HG03354 (cell line): ENCODE results near the gene ITGAD.
"Not testable (repeated sequence)": the region's sequence is repeated elsewhere in the genome, so short reads cannot be mapped to it uniquely, and the experiment has no call there.

Source experiments
- ATAC-seq: cut with Tn5 transposase; IDR thresholded peaks from one replicate; pipeline ENCODE4 v1.9.1; 2021; ENCODE audit warnings: mild to moderate bottlenecking; ENCODE audit not compliant: unreplicated experiment, poor library complexity, severe bottlenecking

The ITGAD gene

DNA sequence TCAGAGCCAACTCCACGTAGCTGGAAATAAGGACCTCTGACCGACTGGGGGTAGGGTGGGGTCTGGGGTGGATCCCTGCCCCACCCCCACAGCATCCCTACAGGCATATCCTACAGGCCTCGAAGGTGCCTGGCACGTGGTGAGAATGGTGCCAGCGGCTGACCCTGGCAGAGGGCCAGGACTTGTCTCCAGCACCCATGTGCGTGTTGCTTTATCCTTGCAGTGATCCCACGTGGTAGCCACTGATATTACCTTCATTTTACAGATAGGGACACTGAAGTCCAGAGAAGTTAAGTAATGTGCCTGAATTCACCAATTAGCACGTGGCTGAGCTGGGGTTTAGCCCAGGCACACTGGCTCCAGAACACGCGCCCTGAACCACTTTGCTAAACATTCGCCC is 8.3 kb downstream of the ITGAD start:
- no peak for ATAC-seq

- no peak for ATAC-seq
Measured at GRCh38 chr16:31402687-31403086, 9.6 kb downstream of the ITGAD start.

DNA sequence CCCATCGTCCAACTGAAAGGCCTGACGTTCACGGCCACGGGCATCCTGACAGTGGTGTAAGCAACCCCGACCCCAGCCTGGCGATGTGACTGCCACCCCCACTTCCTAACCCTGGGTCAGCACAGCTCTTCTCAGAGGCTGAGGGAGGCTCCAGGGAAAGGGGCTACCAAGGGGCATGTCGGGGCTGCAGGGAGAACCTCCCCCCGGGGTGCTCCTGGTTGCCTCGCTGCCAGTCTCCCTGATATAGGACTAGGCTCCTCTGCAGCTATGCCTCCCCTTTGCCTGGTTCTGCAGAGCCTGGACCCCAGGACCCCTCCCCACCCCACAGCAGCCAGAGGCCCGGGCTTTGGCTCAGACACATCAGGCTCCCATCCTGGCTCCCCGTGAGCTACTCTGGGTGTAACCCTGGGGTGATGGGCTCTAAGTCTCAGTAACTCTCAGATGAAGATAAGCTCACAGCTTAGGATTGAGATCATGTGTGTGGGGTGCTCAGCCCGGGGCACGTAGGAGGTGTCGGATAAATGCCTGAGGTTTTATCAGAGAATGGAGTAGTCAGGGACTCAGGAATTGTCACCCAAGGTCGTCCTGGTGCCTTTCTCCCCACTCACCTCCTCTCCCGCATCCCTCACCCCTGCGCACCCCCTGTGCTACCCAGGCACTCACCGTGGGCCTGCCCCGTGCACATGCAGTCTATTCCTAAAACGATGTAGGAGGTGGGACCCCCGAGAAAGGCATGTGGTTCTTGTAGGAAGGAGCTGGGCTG is 10.6 kb downstream of the ITGAD start:
- no peak for ATAC-seq

- ATAC-seq, result no peak
Measured at GRCh38 chr16:31404353-31405064, 11.4 kb downstream of the ITGAD start.

DNA sequence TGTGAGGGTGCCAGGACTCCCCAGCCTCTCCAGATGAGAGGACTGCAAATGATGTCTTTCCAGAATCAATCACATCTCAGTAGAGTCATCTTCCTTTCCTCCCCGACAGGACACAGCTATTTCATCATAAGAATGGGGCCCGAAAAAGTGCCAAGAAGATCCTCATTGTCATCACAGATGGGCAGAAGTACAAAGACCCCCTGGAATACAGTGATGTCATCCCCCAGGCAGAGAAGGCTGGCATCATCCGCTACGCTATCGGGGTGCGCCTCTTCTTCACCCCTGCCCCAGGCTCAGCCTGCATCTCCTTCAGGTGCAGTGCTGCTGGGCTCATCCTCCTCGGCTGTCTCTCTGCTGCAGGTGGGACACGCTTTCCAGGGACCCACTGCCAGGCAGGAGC is 14.3 kb downstream of the ITGAD start:
- ATAC-seq, result no peak

DNA sequence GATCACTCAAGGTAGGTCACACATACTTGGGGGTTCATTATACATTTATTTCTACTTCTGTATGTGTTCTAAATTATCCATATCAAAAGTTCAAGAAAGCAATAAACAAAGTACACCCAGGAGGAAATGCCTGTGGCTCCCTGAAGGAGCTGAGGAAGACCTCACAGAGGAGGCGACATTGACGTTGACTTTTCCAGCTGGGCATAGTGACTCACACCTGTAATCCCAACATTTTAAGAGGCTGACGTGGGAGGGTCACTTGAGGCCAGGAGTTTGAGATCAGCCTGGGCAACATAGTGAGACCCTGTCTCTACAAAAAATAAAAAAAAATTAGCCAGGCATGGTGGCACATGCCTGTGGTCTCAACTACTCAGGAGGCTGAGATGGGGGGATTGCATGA is 16.3 kb downstream of the ITGAD start:
- ATAC-seq, result no peak

DNA sequence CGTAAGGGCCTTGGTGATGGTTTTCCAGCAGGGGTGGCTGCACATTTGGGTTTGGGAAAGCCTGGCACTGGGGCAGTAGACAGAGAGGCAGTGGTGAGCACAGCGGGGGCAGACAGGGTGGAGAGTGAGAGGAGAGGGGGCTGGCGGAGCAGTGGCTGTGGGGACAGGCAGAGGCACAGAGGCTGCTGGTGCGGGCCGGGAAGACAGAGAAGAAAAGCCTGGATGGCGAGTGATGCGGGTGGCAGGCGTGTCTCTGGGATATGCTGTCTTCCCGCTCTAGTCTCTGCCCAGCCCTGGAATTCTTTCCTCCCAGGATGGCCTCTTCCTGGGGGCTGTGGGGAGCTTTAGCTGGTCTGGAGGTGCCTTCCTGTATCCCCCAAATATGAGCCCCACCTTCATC is 16.9 kb downstream of the ITGAD start:
- no peak for ATAC-seq

DNA sequence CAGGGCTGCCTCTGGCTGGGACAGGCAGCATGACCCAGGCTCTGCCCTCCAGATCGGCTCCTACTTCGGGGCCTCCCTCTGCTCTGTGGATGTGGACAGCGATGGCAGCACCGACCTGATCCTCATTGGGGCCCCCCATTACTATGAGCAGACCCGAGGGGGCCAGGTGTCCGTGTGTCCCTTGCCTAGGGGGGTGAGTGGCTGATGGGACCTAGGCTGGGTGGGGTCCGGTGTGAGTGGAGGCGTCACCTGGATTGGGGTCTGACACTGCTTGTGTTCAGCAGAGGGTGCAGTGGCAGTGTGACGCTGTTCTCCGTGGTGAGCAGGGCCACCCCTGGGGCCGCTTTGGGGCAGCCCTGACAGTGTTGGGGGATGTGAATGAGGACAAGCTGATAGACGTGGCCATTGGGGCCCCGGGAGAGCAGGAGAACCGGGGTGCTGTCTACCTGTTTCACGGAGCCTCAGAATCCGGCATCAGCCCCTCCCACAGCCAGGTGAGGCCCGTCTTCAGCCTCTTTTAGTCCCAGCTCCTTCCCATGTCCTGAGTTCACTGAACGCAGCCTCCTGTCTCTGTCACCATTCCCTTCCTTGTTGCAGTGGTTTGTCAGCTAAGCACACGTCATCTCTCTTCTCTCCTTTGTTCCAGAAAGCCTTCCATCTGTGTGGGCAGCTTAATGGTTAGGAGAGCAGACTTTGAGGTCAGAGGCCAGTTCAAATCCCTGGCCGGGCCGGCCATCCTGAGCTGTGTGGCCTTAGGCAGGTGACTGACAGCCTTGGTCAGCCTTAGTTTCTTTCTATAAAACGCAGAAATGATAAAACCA is 18.1 kb downstream of the ITGAD start:
- no peak for ATAC-seq

GRCh38 chr16:31412750-31413149 is 19.6 kb downstream of the ITGAD start:
- ATAC-seq, result no peak

DNA sequence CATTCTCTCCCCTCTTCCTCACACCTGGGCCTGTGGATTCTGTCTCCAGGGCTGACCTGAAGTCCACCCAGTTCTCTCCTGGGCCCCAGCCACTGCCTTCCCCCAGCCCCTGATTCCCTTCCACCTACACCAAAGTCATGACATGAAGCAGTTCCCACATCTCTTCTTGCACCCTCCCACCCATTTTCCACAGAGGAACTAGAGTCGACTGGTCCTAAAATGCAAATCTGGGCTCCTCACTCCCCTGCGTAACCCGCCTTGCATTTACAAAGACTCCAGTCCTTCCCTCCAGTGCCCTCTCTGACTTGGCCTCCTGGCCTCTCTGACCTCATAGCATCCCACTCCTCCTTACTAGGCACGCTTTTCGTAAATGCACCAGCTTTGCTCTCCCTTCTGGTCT is 20.2 kb downstream of the ITGAD start:
- no peak for ATAC-seq

DNA sequence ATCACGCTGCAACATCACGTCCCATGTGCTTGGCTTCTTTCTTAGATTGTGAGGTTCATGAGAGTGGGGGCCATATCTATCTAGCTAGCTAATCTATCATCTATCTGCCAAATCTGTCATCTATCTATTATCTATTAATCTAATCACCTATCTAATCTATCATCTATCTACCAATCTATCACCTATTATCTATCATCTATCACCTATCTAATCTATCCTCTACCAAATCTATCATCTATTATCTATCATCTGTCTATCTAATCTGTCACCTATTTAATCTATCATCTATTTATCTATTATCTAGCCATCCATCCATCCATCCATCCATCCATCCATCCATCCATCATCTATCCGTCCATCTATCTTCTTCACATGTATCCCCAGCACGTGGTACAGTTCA is 20.8 kb downstream of the ITGAD start:
- ATAC-seq, result no peak

GRCh38 chr16:31414706-31415105 is 21.6 kb downstream of the ITGAD start:
- no peak for ATAC-seq

DNA sequence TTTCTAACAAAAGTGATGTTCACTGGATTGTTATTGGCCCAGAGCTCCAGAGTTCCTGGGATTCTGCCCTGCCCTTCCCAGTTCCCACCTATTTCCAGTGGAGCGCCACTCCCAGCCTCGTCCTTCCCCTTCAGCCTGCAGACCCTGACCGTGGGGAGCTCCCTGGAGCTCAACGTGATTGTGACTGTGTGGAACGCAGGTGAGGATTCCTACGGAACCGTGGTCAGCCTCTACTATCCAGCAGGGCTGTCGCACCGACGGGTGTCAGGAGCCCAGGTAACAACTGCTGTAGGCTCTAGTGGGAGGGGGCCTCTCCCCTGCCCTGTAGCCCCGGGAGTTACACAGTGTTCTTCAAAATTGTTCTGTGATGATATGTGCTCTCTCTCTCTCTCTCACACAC is 23.2 kb downstream of the ITGAD start:
- no peak for ATAC-seq

DNA sequence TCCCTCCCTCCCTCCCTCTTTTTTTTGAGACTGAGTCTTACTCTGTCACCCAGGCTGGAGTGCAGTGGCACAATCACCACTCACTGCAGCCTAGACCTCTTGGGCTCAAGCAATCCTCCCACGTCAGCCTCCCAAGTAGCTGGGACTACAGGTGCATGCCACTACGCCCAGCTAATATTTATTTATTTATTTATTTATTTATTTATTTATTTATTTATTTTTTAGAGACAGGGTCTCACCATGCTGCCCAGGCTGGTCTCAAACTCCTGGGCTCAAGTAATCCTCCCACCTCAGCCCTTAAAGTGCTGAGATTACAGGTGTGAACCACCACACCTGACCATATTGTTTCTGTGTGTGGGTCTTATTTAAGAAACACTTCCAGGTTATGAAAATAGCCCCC is 23.9 kb downstream of the ITGAD start:
- ATAC-seq, result not testable (repeated sequence)

GRCh38 chr16:31417916-31418315 is 24.8 kb downstream of the ITGAD start:
- ATAC-seq, result no peak

DNA sequence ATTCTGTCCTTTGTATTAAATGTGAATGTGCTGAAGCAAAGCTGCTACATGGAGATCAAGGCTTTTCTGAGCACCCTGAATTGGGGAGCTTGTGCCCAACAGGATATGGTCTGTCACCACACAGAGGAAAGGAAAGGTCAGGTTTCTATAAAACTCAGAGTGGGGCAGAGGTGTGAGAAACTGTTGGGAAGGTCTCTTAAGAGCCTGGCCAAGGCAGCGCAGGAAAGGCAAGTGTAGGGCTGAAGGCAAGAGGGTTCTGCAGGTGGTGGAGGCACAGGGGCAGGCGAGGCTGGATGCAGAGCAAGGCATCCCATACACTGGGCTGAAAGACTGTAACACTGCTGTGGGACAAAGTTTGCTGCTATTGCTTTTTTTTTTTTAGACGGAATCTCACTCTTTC is 26.9 kb downstream of the ITGAD start:
- ATAC-seq, result no peak

- no peak for ATAC-seq
Measured at GRCh38 chr16:31421587-31421986, 28.5 kb downstream of the ITGAD start.

- ATAC-seq, result no peak
Measured at GRCh38 chr16:31423241-31423640, 30.1 kb downstream of the ITGAD start.

DNA sequence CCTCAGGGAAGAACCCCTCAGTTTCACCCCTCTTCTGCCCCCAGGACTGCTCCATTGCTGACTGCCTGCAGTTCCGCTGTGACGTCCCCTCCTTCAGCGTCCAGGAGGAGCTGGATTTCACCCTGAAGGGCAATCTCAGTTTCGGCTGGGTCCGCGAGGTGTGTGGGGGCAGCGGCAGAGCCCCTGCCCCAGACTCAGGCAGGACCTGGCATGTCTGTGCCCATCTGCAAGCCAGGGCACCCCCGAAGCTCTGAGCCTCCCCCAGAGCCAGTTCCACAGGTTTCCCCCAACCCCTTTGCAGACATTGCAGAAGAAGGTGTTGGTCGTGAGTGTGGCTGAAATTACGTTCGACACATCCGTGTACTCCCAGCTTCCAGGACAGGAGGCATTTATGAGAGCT is 30.7 kb downstream of the ITGAD start:
- no peak for ATAC-seq

GRCh38 chr16:31427441-31428278 is 34.5 kb downstream of the ITGAD start:
- no peak for ATAC-seq
